Skeletal muscle satellite cell (primary cell): ENCODE measurements around the gene S100A1.
"Not testable (repeated sequence)": the region's sequence is repeated elsewhere in the genome, so short reads cannot be mapped to it uniquely, and the experiment has no call there.

Experiments
- H3K27me3 ChIP-seq: 2 replicates; pipeline ENCODE4 v1.7.0; 2013; ENCODE audit warnings: low read length; ENCODE audit not compliant: control insufficient read depth, insufficient read depth
- H3K36me3 ChIP-seq: 2 replicates; pipeline ENCODE4 v1.7.0; 2013; ENCODE audit warnings: mild to moderate bottlenecking, control low read depth, low read length; ENCODE audit not compliant: insufficient read depth
- H3K4me1 ChIP-seq: 2 replicates; pipeline ENCODE4 v1.7.0; 2013; ENCODE audit warnings: low read length; ENCODE audit not compliant: control insufficient read depth, insufficient read depth
- H3K4me2 ChIP-seq: 2 replicates; pipeline ENCODE4 v1.7.0; 2013; ENCODE audit warnings: mild to moderate bottlenecking, low read length
- H3K4me3 ChIP-seq: 2 replicates; pipeline ENCODE4 v1.7.0; 2013; ENCODE audit warnings: low read length
- H3K9ac ChIP-seq: 2 replicates; pipeline ENCODE4 v1.7.0; 2013; ENCODE audit warnings: mild to moderate bottlenecking, low read depth, low read length, moderate library complexity
- H3K9me3 ChIP-seq: replicated peaks from 2 replicates; pipeline ENCODE4 v1.7.0; 2013; ENCODE audit warnings: mild to moderate bottlenecking, control low read depth, low read length

The S100A1 gene

GRCh38 chr1:153662269-153662668 lies 34.0 kb downstream of the S100A1 start:
- Histone ChIP-seq H3K36me3 (peaks cover 62% of the 10 kb centered on the region), H3K4me3 (no peak overlapping the region), H3K9me3 (no peaks in the 10 kb centered on the region), H3K27me3 (no peaks in the 10 kb centered on the region), H3K4me1 (peaks cover 16% of the 10 kb centered on the region), H3K9ac (no peak overlapping the region), H3K4me2 (no peak overlapping the region)

GRCh38 chr1:153663211-153663610 lies 35.0 kb downstream of the S100A1 start:
- Histone ChIP-seq H3K4me3 (no peak overlapping the region), H3K27me3 (no peaks in the 10 kb centered on the region), H3K4me1 (peaks cover 12% of the 10 kb centered on the region), H3K36me3 (peaks cover 72% of the 10 kb centered on the region), H3K9me3 (no peaks in the 10 kb centered on the region), H3K4me2 (no peak overlapping the region), H3K9ac (no peak overlapping the region)

GRCh38 chr1:153667439-153667838 lies 39.2 kb downstream of the S100A1 start:
- Histone ChIP-seq H3K4me3 (no peak overlapping the region), H3K36me3 (peaks cover 75% of the 10 kb centered on the region), H3K9me3 (no peaks in the 10 kb centered on the region), H3K27me3 (no peaks in the 10 kb centered on the region), H3K9ac (no peak overlapping the region), H3K4me1 (peaks cover 16% of the 10 kb centered on the region), H3K4me2 (no peak overlapping the region)

- H3K27me3 ChIP-seq, H3K4me3 ChIP-seq, H3K9ac ChIP-seq, H3K9me3 ChIP-seq: not testable (repeated sequence)
- Histone ChIP-seq H3K4me1 (peaks cover 14% of the 10 kb centered on the region), H3K36me3 (peaks cover 64% of the 10 kb centered on the region), H3K4me2 (peak overlapping the region; percentile 31)
Observed at GRCh38 chr1:153668672-153669071, 40.4 kb downstream of the S100A1 start.

GRCh38 chr1:153669606-153670005 lies 41.4 kb downstream of the S100A1 start:
- peak overlapping the region; percentile 96 for H3K4me2 ChIP-seq
- peaks cover 10% of the 10 kb centered on the region for H3K4me1 ChIP-seq
- H3K36me3 ChIP-seq: peaks cover 54% of the 10 kb centered on the region
- peak overlapping the region; percentile 89 for H3K4me3 ChIP-seq
- H3K9me3 ChIP-seq: no peaks in the 10 kb centered on the region
- H3K27me3 ChIP-seq: no peaks in the 10 kb centered on the region
- H3K9ac ChIP-seq: peak overlapping the region; percentile 96

- peaks cover 47% of the 10 kb centered on the region for H3K36me3 ChIP-seq
- H3K9me3 ChIP-seq: no peaks in the 10 kb centered on the region
- H3K9ac ChIP-seq: peak overlapping the region; percentile 96
- H3K27me3 ChIP-seq: no peaks in the 10 kb centered on the region
- peak overlapping the region; percentile 89 for H3K4me3 ChIP-seq
- peaks cover 10% of the 10 kb centered on the region for H3K4me1 ChIP-seq
- peak overlapping the region; percentile 96 for H3K4me2 ChIP-seq
Observed at GRCh38 chr1:153670257-153670858, 42.1 kb downstream of the S100A1 start.

GRCh38 chr1:153670859-153671627 lies 42.8 kb downstream of the S100A1 start, which contains the start of gene ILF2:
Gene ILF2 (minus strand): TSS chr1:153670993. CDS start chr1:153670922, 71 bp downstream.
- H3K4me3 ChIP-seq: peak within 1 kb of the TSS; percentile 89
- peaks cover 10% of the 10 kb centered on the region for H3K4me1 ChIP-seq
- peaks cover 40% of the 10 kb centered on the region for H3K36me3 ChIP-seq
- peak within 1 kb of the TSS; percentile 96 for H3K9ac ChIP-seq
- H3K27me3 ChIP-seq: no peaks in the 10 kb centered on the region
- no peaks in the 10 kb centered on the region for H3K9me3 ChIP-seq
- peak within 1 kb of the TSS; percentile 96 for H3K4me2 ChIP-seq

GRCh38 chr1:153671628-153672353 lies 43.6 kb downstream of the S100A1 start:
- Histone ChIP-seq H3K4me2 (peak overlapping the region; percentile 82), H3K36me3 (peaks cover 33% of the 10 kb centered on the region), H3K9ac (peak overlapping the region; percentile 36), H3K4me3 (peak overlapping the region; percentile 64)
- not testable (repeated sequence) for H3K9me3 ChIP-seq, H3K4me1 ChIP-seq, H3K27me3 ChIP-seq

- Histone ChIP-seq H3K4me2 (no peak overlapping the region), H3K9me3 (no peaks in the 10 kb centered on the region), H3K9ac (no peak overlapping the region), H3K27me3 (peaks cover 8% of the 10 kb centered on the region), H3K36me3 (peaks cover 15% of the 10 kb centered on the region), H3K4me1 (peaks cover 17% of the 10 kb centered on the region), H3K4me3 (no peak overlapping the region)
Observed at GRCh38 chr1:153673511-153673910, 45.3 kb downstream of the S100A1 start.

- Histone ChIP-seq H3K4me2 (peak overlapping the region; percentile 87), H3K4me3 (peak overlapping the region; percentile 60), H3K36me3 (no peaks in the 10 kb centered on the region), H3K27me3 (peaks cover 49% of the 10 kb centered on the region), H3K9ac (no peak overlapping the region), H3K4me1 (peaks cover 20% of the 10 kb centered on the region), H3K9me3 (no peaks in the 10 kb centered on the region)
Observed at GRCh38 chr1:153677718-153678518, 49.7 kb downstream of the S100A1 start.
